GM12878 (cell line): ENCODE results near the gene PRKCD. TPM values are rescaled to one million over a fixed set of nuclear protein-coding genes. Genes with fewer than 3 reads are reported as not detected.

ENCODE experiments used
- ASH2L ChIP-seq: fragments of 300-600, 200-600 bp; sonication (generic); IDR thresholded peaks from 2 replicates; pipeline ENCODE4 v1.6.1; 2017; ENCODE audit warnings: low read depth, mild to moderate bottlenecking, borderline replicate concordance
- ATF3 ChIP-seq: IDR thresholded peaks from 2 replicates; pipeline ENCODE4 v1.6.1; 2011; ENCODE audit warnings: low read depth, mild to moderate bottlenecking, low read length, moderate library complexity, borderline replicate concordance; ENCODE audit errors: extremely low read depth
- BCL11A ChIP-seq: IDR thresholded peaks from 2 replicates; pipeline ENCODE4 v1.6.1; 2011; ENCODE audit warnings: low read depth, low read length
- BCLAF1 ChIP-seq: fragments of 450-650 bp; IDR thresholded peaks from 2 replicates; pipeline ENCODE4 v1.6.1; 2017; ENCODE audit warnings: antibody characterized with exemption, mild to moderate bottlenecking, moderate library complexity
- BHLHE40 ChIP-seq, 2 experiments: fragments of 450-650 bp in 1 of 2; IDR thresholded peaks; 2 replicates each; pipeline ENCODE4 v1.6.1; 2011 to 2017; ENCODE audit warnings: low read depth in 2 of 2, borderline replicate concordance in 1 of 2, improper control_type of control experiment in 1 of 2, low read length in 1 of 2, mild to moderate bottlenecking in 1 of 2
- BMI1 ChIP-seq: fragments of 450-650 bp; IDR thresholded peaks from 2 replicates; pipeline ENCODE4 v1.6.1; 2016; ENCODE audit warnings: mild to moderate bottlenecking, moderate library complexity, borderline replicate concordance
- CBX5 ChIP-seq: sonication (generic); IDR thresholded peaks from 2 replicates; pipeline ENCODE4 v1.6.1; 2016; ENCODE audit warnings: low read depth, moderate library complexity, mild to moderate bottlenecking, inconsistent platforms
- ELK1 ChIP-seq: IDR thresholded peaks from 2 replicates; pipeline ENCODE4 v1.6.1; 2012; ENCODE audit warnings: low read depth, low read length, improper control_type of control experiment
- ETV6 ChIP-seq, 2 experiments: fragments of 450-650 bp in 1 of 2; IDR thresholded peaks in 1 of 2; conservative IDR thresholded peaks in 1 of 2; 2 replicates each; pipeline ENCODE4 v1.6.1; 2014; ENCODE audit warnings: antibody characterized with exemption in 1 of 2, borderline replicate concordance in 1 of 2, low read depth in 1 of 2, mild to moderate bottlenecking in 1 of 2, moderate library complexity in 1 of 2
- EZH2 ChIP-seq: IDR thresholded peaks from 2 replicates; pipeline ENCODE4 v1.6.1; 2012; ENCODE audit warnings: low read depth, mild to moderate bottlenecking, control low read depth, inconsistent platforms, low read length, borderline replicate concordance; ENCODE audit not compliant: control insufficient read depth
- IKZF1 ChIP-seq: fragments of 450-650 bp; conservative IDR thresholded peaks from 2 replicates; pipeline ENCODE4 v1.6.1; 2017; ENCODE audit warnings: antibody characterized with exemption, mild to moderate bottlenecking
- IKZF2 ChIP-seq, 2 experiments: fragments of 450-650 bp; IDR thresholded peaks; 2 replicates each; pipeline ENCODE4 v1.6.1; 2017; ENCODE audit warnings: mild to moderate bottlenecking in 2 of 2, moderate library complexity in 2 of 2
- KDM1A ChIP-seq: fragments of 200-600 bp; sonication (generic); IDR thresholded peaks from 2 replicates; pipeline ENCODE4 v1.6.1; 2016; ENCODE audit warnings: borderline replicate concordance
- KLF5 ChIP-seq: fragments of 450-650 bp; IDR thresholded peaks from 2 replicates; pipeline ENCODE4 v1.6.1; 2014; ENCODE audit warnings: mild to moderate bottlenecking; ENCODE audit not compliant: partially characterized antibody
- MEF2A ChIP-seq: IDR thresholded peaks from 2 replicates; pipeline ENCODE4 v1.6.1; 2011; ENCODE audit warnings: low read depth, mild to moderate bottlenecking, low read length, moderate library complexity; ENCODE audit not compliant: insufficient read depth
- NFXL1 ChIP-seq: fragments of 450-650 bp; IDR thresholded peaks from 2 replicates; pipeline ENCODE4 v1.6.1; 2017; ENCODE audit warnings: antibody characterized with exemption, mild to moderate bottlenecking, borderline replicate concordance
- NFYA ChIP-seq: IDR thresholded peaks from 2 replicates; pipeline ENCODE4 v1.6.1; 2011; ENCODE audit warnings: low read depth, mild to moderate bottlenecking, low read length, improper control_type of control experiment, borderline replicate concordance
- NR2F1 ChIP-seq: fragments of 450-650 bp; conservative IDR thresholded peaks from 2 replicates; pipeline ENCODE4 v1.6.1; 2017; ENCODE audit warnings: mild to moderate bottlenecking
- RAD21 ChIP-seq: IDR thresholded peaks from 2 replicates; pipeline ENCODE4 v1.6.1; 2011; ENCODE audit warnings: mild to moderate bottlenecking, low read depth, low read length, moderate library complexity; ENCODE audit not compliant: insufficient read depth
- RB1 ChIP-seq: fragments of 450-650 bp; formaldehyde crosslinking; IDR thresholded peaks from 2 replicates; pipeline ENCODE4 v1.6.1; 2017; ENCODE audit warnings: mild to moderate bottlenecking, borderline replicate concordance
- RELA ChIP-seq: fragments of 450-650 bp; IDR thresholded peaks from 2 replicates; pipeline ENCODE4 v1.8.0; 2014; ENCODE audit warnings: borderline replicate concordance; ENCODE audit not compliant: partially characterized antibody
- RFX5 ChIP-seq: IDR thresholded peaks from 2 replicates; pipeline ENCODE4 v1.6.1; 2011; ENCODE audit warnings: low read depth, low read length, improper control_type of control experiment
- SIN3A ChIP-seq: IDR thresholded peaks from 2 replicates; pipeline ENCODE4 v1.6.1; 2012; ENCODE audit warnings: low read depth, low read length, improper control_type of control experiment
- SMC3 ChIP-seq: IDR thresholded peaks from 2 replicates; pipeline ENCODE4 v1.6.1; 2011; ENCODE audit warnings: low read length, improper control_type of control experiment, borderline replicate concordance
- STAT3 ChIP-seq: IDR thresholded peaks from 2 replicates; pipeline ENCODE4 v1.6.1; 2011; ENCODE audit warnings: low read depth, low read length, improper control_type of control experiment
- TCF12 ChIP-seq: IDR thresholded peaks from 2 replicates; pipeline ENCODE4 v1.6.1; 2011; ENCODE audit warnings: low read depth, mild to moderate bottlenecking, low read length
- TCF3 ChIP-seq: IDR thresholded peaks from 2 replicates; pipeline ENCODE4 v1.6.1; 2012; ENCODE audit warnings: low read depth, mild to moderate bottlenecking, low read length, borderline replicate concordance; ENCODE audit not compliant: insufficient read depth
- YY1 ChIP-seq: IDR thresholded peaks from 2 replicates; pipeline ENCODE4 v1.6.1; 2011; ENCODE audit warnings: low read depth, mild to moderate bottlenecking, low read length
- ZNF217 ChIP-seq: fragments of 450-650 bp; IDR thresholded peaks from 2 replicates; pipeline ENCODE4 v1.6.1; 2017; ENCODE audit warnings: antibody characterized with exemption, mild to moderate bottlenecking
- ZNF24 ChIP-seq: fragments of 450-650 bp; IDR thresholded peaks from 2 replicates; pipeline ENCODE4 v1.6.1; 2017; ENCODE audit warnings: antibody characterized with exemption, mild to moderate bottlenecking
- polyA plus RNA-seq, 11 experiments: library from polyadenylated mRNA; depleted of rRNA in 4 of 11; unstranded in 6 of 11; stranded (reverse) in 5 of 11; fragments of >200 nt; fragmentation: Nextera tagmentation in 4 of 11; fragmentation: Illumina TruSeq in 1 of 11; extraction: Ambion mirVana in 4 of 11; extraction: Trizol in 1 of 11; gene quantifications; 1 replicate in 1 of 11; 2 replicates in 10 of 11; pipeline versions ENCODE4 v1.2.1 to v1.2.3, GENCODE V29; 2011 to 2016; ENCODE audit warnings: inconsistent platforms in 2 of 11, missing spikeins in 2 of 11, low read depth in 1 of 11
- total RNA-seq, 4 experiments: library from RNA; depleted of rRNA in 3 of 4; stranded (reverse); fragments of >200 nt in 3 of 4; fragmentation: Illumina TruSeq in 1 of 4; extraction: Trizol in 1 of 4; gene quantifications; 2 replicates each; pipeline versions ENCODE4 v1.2.1 to v1.2.3, GENCODE V29; 2013 to 2021

PRKCD gene
- total and polyA plus RNA-seq, 10 of the 15 experiments (the other 5 are each of a cell fraction or from before 2014, with no cell fraction given): 10.0 to 114 (median 42.4) TPM

- TF ChIP-seq BHLHE40 (IDR thresholded peaks at IDR 0.05; ENCODE audit: borderline replicate concordance in 1 of 2, low read depth in 2 of 2, low read length in 1 of 2) (peak in 1 of 2 experiments; percentile 6; a peak in 1 of 4 replicates), CBX5 (no peak), KLF5 (no peak), IKZF2 (IDR thresholded peaks at IDR 0.05) (no peak), RB1 (no peak), NR2F1 (no peak), SIN3A (no peak), IKZF1 (no peak), ELK1 (no peak), RELA (no peak), BCL11A (no peak), NFXL1 (no peak), ETV6 (conservative IDR thresholded peaks at IDR 0.05 in 1 of 2, IDR thresholded peaks at IDR 0.05 in 1 of 2; ENCODE audit: borderline replicate concordance in 1 of 2, low read depth in 1 of 2) (no peak), YY1 (peak; percentile 64), TCF3 (no peak), ASH2L (no peak), MEF2A (no peak), ZNF217 (no peak), RFX5 (no peak), BMI1 (no peak), RAD21 (peak; percentile 90), NFYA (no peak), BCLAF1 (no peak), STAT3 (no peak), EZH2 (no peak), ZNF24 (no peak), ATF3 (no peak), KDM1A (no peak), SMC3 (peak; percentile 82), TCF12 (no peak)
Observed at GRCh38 chr3:53114011-53114400, 47.0 kb upstream of the PRKCD start (continued).
